Erythroblast (primary cell): Measurements from ENCODE around the gene PRRT2.
"Not testable (repeated sequence)": the region's sequence is repeated elsewhere in the genome, so short reads cannot be mapped to it uniquely, and the experiment has no call there.

Experiments used
- DNase-seq, 2 experiments: peaks; one replicate each; lab custom pipeline; 2025; lab: John Stamatoyannopoulos, UW
- GATA1 ChIP-seq: IDR thresholded peaks from 2 replicates; pipeline ENCODE4 v1.6.1; 2011; ENCODE audit warnings: low read depth, mild to moderate bottlenecking, control low read depth, low read length, moderate library complexity
- POLR2A ChIP-seq: IDR thresholded peaks from 2 replicates; pipeline ENCODE4 v1.6.1; 2011; ENCODE audit warnings: mild to moderate bottlenecking, low read length

Gene PRRT2

GRCh38 chr16:29824589-29825144 is 12.7 kb downstream of the PRRT2 start:
- TF ChIP-seq POLR2A (no peak), GATA1 (no peak)
- DNase-seq = no peak

DNA sequence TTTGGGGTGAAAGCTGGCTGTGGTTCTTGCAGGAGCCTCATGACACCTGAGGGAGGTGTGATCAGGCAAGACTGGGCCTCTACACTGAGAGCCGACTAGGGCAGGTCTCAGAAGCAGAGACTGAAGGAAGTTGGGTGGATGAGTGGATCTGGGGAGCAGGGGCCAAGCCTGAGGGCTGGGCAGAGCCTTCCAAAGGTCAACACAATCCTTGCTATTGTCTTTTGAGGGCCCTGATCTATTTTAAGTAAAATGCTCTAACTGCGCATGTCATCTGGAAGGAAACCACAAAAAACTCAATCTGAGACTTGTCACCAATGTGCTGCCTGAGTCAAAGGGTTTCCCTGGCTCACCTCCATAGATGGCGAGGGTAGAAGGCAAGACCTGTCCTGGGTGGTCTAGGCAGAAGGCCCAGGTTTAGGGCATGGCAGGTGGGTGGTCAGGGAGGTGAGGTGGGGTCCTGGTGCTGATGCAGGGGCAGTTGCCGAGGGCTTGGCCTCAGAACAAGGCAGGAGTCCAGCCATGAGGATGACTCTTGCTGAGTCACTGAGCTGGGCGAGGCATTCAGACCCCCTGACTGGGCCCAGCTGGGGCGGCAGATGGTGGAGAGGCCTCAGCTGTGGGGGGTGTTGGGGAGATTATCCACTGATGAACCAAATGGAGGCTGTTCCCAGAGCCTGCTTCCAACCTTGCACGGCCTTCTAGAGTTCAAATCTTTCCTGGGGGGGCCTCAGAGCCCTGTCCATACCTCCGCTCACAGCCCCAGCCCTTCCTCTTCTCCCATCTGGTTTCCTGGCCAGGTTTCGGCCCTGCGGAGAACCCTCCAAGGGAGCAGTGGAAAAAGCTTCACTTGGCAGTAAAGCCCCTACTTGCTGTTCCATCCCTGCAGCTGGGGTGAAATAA is 13.4 kb downstream of the PRRT2 start:
- no peak for DNase-seq
- TF ChIP-seq GATA1 (no peak), POLR2A (no peak)

DNA sequence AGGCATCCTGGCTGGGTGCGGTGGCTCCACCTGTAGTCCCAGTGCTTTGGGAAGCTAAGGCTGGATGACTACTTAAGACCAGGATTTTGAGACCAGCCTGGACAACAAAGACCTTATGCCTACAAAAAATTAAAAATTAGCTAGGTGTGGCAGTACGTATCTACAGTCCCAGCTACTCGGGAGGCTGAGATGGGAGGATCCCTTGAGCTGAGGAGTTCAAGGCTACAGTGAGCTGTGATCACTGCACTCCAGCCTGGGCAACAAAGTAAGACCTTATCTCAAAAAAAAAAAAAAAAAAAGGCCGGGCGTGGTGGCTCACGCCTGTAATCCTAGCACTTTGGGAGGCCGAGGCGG is 14.3 kb downstream of the PRRT2 start:
- DNase-seq = no peak
- TF ChIP-seq GATA1 = no peak
- TF ChIP-seq POLR2A = no peak

DNA sequence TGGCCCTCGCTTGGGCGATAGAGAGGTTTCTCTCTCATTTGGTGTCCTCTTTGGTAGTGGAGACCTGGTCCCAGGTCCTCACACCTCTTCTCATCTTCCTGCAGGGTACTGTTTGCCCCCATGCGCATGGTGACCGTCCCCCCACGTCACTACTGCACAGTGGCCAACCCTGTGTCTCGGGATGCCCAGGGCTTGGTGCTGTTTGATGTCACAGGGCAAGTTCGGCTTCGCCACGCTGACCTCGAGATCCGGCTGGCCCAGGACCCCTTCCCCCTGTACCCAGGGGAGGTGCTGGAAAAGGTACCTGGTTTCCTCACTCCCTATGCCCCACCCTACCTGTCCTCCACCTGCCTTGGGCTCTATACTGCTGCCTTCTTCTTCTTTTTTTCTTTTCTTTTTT is 18.8 kb downstream of the PRRT2 start:
- TF ChIP-seq POLR2A = no peak
- TF ChIP-seq GATA1 = no peak
- DNase-seq = no peak

- no peak for TF ChIP-seq POLR2A
- no peak for TF ChIP-seq GATA1
- DNase-seq = no peak
Measured at GRCh38 chr16:29831490-29831889, 19.5 kb downstream of the PRRT2 start.

GRCh38 chr16:29833219-29833618 is 21.2 kb downstream of the PRRT2 start:
- DNase-seq = not testable (repeated sequence)

DNA sequence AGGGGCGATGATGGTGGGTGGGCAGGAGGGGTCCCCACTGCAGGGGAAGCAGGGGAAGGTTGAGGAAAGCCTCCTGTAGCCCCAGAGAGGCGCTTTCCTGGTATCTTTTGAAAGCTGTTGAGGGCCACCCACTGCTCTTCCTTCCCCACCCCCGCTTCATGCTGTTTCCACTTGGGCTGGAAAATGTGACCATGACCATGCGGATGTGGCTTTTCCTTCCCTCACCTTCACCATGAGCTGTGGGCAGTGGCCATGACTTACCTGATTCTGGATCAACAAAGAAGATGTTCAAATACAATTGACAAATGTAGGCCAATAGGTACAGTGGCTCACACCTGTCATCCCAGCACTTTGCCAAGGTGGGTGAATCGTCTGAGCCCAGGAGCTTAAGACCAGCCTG is 22.1 kb downstream of the PRRT2 start:
- no peak for DNase-seq
- TF ChIP-seq POLR2A (no peak), GATA1 (no peak)

DNA sequence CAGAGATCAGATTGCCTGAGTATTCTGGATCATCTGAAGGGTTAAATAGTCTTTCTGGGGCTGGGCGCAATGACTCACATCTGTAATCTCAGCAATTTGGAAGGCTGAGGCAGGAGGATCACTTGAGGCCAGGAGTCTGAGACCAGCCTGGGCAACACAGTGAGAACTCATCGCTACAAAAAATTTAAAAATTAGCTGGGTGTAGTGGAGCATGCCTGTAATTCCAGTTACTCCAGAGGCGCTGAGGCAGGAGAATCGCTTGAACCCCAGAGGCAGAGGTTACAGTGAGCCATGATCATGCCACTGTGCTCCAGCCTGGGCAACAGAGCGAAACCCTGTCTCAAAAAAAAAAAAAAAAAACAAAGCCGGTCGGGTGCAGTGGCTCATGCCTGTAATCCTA is 23.9 kb downstream of the PRRT2 start:
- TF ChIP-seq GATA1 = no peak
- TF ChIP-seq POLR2A = no peak
- DNase-seq = no peak

DNA sequence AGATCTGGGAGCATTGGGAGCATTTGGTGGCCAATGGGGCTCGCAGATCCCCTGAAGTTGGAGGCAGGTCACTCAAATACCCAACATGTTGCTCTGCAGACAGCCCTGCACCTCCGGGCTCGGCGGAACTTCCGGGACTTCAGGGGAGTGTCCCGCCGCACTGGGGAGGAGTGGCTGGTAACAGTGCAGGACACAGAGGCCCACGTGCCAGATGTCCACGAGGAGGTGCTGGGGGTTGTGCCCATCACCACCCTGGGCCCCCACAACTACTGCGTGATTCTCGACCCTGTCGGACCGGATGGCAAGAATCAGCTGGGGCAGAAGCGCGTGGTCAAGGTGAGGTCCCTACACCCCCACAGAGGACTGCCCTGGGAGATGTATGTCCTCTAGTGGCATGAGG is 24.6 kb downstream of the PRRT2 start:
- no peak for DNase-seq
- no peak for TF ChIP-seq POLR2A
- no peak for TF ChIP-seq GATA1

DNA sequence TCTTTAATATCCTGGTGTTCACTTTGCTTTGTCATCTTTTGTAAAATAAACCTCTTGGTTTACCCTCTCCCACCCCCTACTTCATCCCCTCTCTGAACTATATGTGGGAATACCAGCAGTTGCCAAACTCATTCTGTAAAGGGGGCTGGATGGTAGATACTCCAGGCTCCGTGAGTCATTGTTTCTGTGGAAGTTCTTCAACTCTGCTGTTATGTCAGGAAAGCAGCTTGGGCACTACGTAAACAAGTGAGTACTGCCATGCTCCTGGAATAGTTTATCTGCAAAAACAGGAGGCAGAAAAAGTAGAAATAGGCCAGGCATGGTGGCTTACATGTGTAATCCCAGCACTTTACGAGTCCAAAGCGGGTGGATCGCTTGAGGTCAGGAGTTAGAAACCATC is 25.8 kb downstream of the PRRT2 start:
- TF ChIP-seq GATA1 = no peak
- no peak for TF ChIP-seq POLR2A
- no peak for DNase-seq

GRCh38 chr16:29839822-29840221 is 27.8 kb downstream of the PRRT2 start:
- TF ChIP-seq POLR2A = no peak
- TF ChIP-seq GATA1 = no peak
- DNase-seq = no peak

DNA sequence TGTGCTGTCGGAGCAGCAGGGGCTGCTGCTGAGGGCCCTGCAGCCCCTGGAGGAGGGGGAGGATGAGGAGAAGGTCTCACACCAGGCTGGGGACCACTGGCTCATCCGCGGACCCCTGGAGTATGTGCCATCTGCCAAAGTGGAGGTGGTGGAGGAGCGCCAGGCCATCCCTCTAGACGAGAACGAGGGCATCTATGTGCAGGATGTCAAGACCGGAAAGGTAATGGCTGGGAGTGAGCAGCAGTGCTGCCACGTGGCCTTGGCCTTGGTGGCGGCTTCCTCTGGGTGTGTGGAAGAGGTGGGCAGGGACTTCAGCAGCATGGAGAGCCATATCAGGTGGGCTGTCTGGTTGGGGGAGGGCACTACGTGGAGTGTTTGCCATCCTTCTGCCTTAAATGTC is 28.2 kb downstream of the PRRT2 start:
- no peak for DNase-seq
- no peak for TF ChIP-seq GATA1
- no peak for TF ChIP-seq POLR2A

GRCh38 chr16:29841631-29842030 is 29.6 kb downstream of the PRRT2 start:
- no peak for TF ChIP-seq GATA1
- TF ChIP-seq POLR2A = no peak
- DNase-seq = no peak

DNA sequence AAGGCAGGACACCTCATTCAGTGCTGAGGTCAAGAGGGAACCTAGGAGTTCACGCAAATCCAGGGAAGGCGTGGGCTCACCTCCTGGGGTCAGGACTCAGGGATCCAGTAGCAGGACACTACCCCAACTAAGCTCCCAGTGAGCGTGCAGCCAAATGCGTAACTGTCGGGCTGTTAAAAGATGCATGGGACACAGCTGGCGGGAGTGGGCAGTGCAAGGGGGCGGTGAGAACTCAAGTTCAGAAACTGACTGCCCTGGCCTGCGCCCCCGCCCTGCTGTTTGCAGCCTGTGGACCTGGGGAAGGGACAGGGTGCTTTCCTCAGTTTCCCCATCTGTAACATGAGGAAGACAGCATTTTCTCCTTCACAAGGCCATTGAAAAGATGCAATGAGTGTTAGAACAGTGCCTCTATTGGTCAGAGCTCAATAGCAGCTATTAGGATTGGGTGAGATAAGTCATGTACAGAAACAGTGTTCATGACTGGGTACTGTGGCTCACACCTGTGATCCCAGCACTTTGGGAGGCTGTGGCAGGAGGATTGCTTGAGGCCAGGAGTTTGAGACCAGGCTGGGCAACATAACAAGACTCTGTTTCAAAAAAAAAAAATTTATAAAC is 30.8 kb downstream of the PRRT2 start:
- TF ChIP-seq GATA1 (no peak), POLR2A (no peak)
- no peak for DNase-seq

GRCh38 chr16:29843931-29844330 is 31.9 kb downstream of the PRRT2 start:
- TF ChIP-seq GATA1 (no peak), POLR2A (no peak)
- DNase-seq = no peak
